ENCODE results near the gene CXorf38. TPM values are rescaled to one million over a fixed set of nuclear protein-coding genes. Genes with fewer than 3 reads are reported as not detected.

CXorf38 gene
- total RNA-seq, 1 donor from 2014 or later: 11.9 TPM

DNA sequence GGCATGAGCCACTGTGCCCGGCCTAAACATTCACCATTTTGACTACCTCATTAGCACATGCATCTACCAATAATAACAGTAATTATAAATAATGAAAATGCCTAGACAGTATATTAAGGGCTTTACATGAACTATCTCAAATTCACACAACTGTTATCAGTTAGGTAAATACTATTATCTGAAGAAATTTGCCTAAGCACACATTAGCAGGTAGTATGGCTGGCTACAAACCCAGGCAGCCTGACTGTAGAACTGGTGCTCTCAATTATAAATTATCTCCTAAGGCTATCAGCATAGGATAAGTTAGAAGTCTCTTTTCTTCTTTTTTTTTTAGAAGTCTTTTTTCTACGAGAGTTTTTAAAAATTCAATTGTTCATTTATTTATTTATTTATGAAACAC, 14.1 kb upstream of the CXorf38 start:
- Histone ChIP-seq H3K9me3 (no peaks in the 10 kb centered on the region), H3K27ac (no peak overlapping the region), H3K27me3 (no peaks in the 10 kb centered on the region), H3K4me3 (no peak overlapping the region), H3K4me1 (no peaks in the 10 kb centered on the region), H3K36me3 (peaks cover 9 to 32% of the 10 kb centered on the region in 2 donors)
- DNase-seq (ENCODE audit: low spot score in 2 of 2): no peak
- intact Hi-C loops (cut with DNase I): no loop called here
- TF ChIP-seq, protein P1, sequence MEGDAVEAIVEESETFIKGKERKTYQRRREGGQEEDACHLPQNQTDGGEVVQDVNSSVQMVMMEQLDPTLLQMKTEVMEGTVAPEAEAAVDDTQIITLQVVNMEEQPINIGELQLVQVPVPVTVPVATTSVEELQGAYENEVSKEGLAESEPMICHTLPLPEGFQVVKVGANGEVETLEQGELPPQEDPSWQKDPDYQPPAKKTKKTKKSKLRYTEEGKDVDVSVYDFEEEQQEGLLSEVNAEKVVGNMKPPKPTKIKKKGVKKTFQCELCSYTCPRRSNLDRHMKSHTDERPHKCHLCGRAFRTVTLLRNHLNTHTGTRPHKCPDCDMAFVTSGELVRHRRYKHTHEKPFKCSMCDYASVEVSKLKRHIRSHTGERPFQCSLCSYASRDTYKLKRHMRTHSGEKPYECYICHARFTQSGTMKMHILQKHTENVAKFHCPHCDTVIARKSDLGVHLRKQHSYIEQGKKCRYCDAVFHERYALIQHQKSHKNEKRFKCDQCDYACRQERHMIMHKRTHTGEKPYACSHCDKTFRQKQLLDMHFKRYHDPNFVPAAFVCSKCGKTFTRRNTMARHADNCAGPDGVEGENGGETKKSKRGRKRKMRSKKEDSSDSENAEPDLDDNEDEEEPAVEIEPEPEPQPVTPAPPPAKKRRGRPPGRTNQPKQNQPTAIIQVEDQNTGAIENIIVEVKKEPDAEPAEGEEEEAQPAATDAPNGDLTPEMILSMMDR (IDR thresholded peaks at IDR 0.05): no peak

DNA sequence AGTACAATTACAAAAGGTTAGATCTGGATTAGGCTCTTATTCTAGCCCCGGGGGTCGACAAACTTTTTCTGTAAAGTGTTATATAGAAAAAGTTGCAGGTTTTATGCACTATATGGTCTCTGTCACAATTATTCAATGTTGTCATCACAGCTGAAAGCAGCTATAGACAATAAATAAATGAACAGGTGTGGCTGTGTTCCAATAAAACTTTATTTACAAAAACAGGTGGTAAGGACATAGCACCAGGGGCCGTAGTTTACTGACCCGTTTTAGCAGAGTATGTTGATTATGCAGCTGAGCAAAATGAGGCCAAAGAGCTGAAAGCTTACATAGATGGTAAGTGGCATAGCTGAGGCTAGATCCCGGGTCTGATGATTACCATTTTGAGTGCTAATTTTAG, 13.0 kb upstream of the CXorf38 start:
- intact Hi-C loops (cut with DNase I): no loop called here
- no peaks in the 10 kb centered on the region for H3K27me3 ChIP-seq
- no peak overlapping the region for H3K4me3 ChIP-seq
- TF ChIP-seq, protein P1 (IDR thresholded peaks at IDR 0.05): no peak
- no peak for DNase-seq (ENCODE audit: low spot score in 2 of 2)
- H3K9me3 ChIP-seq: no peaks in the 10 kb centered on the region
- H3K36me3 ChIP-seq: peaks cover 9 to 21% of the 10 kb centered on the region in 2 donors
- no peak overlapping the region for H3K27ac ChIP-seq
- H3K4me1 ChIP-seq: no peaks in the 10 kb centered on the region

DNA sequence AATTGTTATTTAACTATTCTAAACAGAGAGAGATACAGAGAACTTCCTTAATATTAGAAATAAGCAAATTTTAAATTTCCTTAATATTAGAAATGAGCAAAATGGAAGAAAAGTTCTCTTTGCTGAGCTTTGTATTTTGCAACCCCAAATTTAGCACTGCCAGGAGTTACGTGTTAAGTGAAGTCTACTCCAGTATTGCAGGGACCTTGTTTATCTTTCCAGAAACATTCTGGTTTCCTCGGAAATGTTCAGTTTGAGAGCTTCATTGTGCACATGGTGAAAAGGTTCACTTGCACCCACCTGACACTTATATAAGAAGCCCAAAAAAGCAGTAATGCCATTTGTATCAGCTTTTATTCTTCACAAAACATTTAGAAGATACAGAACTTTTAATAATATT, 6.2 kb upstream of the CXorf38 start:
- DNase-seq (ENCODE audit: low spot score in 2 of 2): no peak
- intact Hi-C loops (cut with DNase I): loop anchor here (2.0 to 5.0 kb wide), 2 partner anchors 461 to 599 kb away; no protein-coding TSS in a partner anchor
- H3K4me1 ChIP-seq: no peaks in the 10 kb centered on the region
- H3K9me3 ChIP-seq: no peaks in the 10 kb centered on the region
- TF ChIP-seq, protein P1 (IDR thresholded peaks at IDR 0.05): no peak
- no peak overlapping the region for H3K27ac ChIP-seq
- H3K4me3 ChIP-seq: no peak overlapping the region
- H3K27me3 ChIP-seq: no peaks in the 10 kb centered on the region
- peaks cover 4 to 9% of the 10 kb centered on the region in 2 donors for H3K36me3 ChIP-seq

DNA sequence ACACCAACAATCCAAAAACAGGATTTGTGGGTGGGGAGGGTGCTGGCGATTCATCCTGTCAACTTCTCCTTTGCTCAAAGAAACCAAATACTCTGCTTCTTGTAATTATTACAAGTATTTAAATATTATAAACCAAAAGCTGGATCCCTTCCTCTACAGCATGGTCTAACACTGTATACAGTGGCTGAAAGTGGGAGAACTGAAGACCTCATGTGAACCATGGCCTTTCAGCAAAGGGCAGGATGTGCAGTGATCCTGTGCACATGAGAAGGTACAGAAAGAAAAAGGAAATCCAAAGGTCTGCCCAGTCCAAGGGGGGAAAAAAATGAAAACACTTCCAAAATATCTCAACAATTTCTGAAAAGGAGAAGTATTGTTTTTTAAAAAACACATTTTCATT, 5.3 kb upstream of the CXorf38 start:
- Histone ChIP-seq H3K4me1 (peaks cover 0 to 2% of the 10 kb centered on the region in 2 donors), H3K36me3 (peaks cover 0 to 9% of the 10 kb centered on the region in 2 donors), H3K9me3 (no peaks in the 10 kb centered on the region), H3K27me3 (no peaks in the 10 kb centered on the region), H3K27ac (no peak overlapping the region), H3K4me3 (no peak overlapping the region)
- intact Hi-C loops (cut with DNase I): loop anchor here (2.0 to 5.0 kb wide), 2 partner anchors 462 to 600 kb away; no protein-coding TSS in a partner anchor
- TF ChIP-seq, protein P1 (IDR thresholded peaks at IDR 0.05): no peak
- DNase-seq (ENCODE audit: low spot score in 2 of 2): no peak

DNA sequence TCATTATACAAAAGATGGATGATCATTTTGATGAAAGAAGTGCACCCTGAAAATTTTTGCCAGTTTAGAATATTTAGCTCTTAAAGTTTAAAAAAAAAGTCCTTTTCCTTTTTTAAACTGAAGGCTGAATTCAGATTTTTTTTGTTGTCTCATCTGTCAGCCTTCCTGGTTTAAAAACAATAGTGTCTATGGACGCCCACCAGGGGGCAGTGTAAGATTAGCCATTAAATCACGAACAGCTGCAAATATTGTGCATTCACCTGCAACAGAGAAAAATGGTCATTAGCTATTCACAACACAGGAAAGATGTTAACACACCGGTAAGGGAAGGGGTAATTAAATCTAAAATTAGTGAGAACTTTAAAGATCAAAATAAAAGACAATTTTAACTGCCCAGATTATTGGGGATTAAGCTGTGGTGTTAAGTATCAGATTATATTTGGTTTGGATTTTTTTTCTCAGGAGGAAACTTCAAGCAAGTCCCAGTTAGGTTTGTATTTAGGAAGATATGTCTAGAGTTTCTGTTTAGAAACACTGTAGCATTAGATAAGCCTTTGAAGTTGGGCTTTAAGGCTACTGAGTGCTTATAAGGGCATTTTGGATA, 4.4 kb upstream of the CXorf38 start:
- H3K4me1 ChIP-seq: peaks cover 0 to 2% of the 10 kb centered on the region in 2 donors
- no peak overlapping the region for H3K4me3 ChIP-seq
- DNase-seq (ENCODE audit: low spot score in 2 of 2): peak in 1 of 2 donors; percentile 85
- intact Hi-C loops (cut with DNase I): loop anchor here (1.0 to 5.0 kb wide), 3 partner anchors 143 to 601 kb away; no protein-coding TSS in a partner anchor
- H3K27me3 ChIP-seq: no peaks in the 10 kb centered on the region
- TF ChIP-seq, protein P1 (IDR thresholded peaks at IDR 0.05): peak; percentile 77 to 85 (median 80)
- no peaks in the 10 kb centered on the region for H3K9me3 ChIP-seq
- H3K36me3 ChIP-seq: peaks cover 0 to 2% of the 10 kb centered on the region in 2 donors
- H3K27ac ChIP-seq: no peak overlapping the region
